GM12873 (cell line): ENCODE data around the gene RPL7A.

Source experiments
- TF ChIP-seq, protein P1 (sequence below): IDR thresholded peaks from 2 replicates; pipeline ENCODE4 v1.5.1; 2012; ENCODE audit warnings: low read depth, mild to moderate bottlenecking, moderate library complexity, low read length, control low read depth; ENCODE audit not compliant: insufficient read depth; ENCODE audit errors: missing control alignments

RPL7A gene

GRCh38 chr9:133347985-133348717 is at the start of gene RPL7A, which contains the start of gene MED22:
TSS of gene RPL7A (plus strand) at chr9:133348218. CDS start at chr9:133348244, 26 bp downstream.
TSS of gene MED22 (minus strand) at chr9:133348131. CDS start at chr9:133346662, 1,469 bp downstream.
- TF ChIP-seq, protein P1, sequence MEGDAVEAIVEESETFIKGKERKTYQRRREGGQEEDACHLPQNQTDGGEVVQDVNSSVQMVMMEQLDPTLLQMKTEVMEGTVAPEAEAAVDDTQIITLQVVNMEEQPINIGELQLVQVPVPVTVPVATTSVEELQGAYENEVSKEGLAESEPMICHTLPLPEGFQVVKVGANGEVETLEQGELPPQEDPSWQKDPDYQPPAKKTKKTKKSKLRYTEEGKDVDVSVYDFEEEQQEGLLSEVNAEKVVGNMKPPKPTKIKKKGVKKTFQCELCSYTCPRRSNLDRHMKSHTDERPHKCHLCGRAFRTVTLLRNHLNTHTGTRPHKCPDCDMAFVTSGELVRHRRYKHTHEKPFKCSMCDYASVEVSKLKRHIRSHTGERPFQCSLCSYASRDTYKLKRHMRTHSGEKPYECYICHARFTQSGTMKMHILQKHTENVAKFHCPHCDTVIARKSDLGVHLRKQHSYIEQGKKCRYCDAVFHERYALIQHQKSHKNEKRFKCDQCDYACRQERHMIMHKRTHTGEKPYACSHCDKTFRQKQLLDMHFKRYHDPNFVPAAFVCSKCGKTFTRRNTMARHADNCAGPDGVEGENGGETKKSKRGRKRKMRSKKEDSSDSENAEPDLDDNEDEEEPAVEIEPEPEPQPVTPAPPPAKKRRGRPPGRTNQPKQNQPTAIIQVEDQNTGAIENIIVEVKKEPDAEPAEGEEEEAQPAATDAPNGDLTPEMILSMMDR, result no peak

GRCh38 chr9:133301253-133302230 is 46.5 kb upstream of the RPL7A start:
- TF ChIP-seq, protein P1, result no peak

GRCh38 chr9:133303266-133304157 is 44.5 kb upstream of the RPL7A start:
- TF ChIP-seq, protein P1, result no peak

DNA sequence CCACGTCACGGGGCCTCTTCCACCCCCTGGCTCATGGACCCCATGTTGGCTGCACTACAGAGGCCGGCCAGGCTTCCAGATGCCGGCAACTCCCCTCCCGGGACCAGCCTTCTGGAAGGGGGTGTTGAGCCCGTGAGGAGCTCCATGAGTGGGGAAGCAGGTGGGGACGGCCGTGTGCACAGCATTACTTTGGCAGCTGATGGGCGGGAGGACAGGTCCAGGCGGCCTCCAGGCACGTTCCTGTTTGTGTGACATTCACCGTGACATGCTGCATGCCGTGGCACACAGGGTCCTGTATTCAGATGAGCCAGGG is 43.9 kb upstream of the RPL7A start:
- TF ChIP-seq, protein P1, result no peak

DNA sequence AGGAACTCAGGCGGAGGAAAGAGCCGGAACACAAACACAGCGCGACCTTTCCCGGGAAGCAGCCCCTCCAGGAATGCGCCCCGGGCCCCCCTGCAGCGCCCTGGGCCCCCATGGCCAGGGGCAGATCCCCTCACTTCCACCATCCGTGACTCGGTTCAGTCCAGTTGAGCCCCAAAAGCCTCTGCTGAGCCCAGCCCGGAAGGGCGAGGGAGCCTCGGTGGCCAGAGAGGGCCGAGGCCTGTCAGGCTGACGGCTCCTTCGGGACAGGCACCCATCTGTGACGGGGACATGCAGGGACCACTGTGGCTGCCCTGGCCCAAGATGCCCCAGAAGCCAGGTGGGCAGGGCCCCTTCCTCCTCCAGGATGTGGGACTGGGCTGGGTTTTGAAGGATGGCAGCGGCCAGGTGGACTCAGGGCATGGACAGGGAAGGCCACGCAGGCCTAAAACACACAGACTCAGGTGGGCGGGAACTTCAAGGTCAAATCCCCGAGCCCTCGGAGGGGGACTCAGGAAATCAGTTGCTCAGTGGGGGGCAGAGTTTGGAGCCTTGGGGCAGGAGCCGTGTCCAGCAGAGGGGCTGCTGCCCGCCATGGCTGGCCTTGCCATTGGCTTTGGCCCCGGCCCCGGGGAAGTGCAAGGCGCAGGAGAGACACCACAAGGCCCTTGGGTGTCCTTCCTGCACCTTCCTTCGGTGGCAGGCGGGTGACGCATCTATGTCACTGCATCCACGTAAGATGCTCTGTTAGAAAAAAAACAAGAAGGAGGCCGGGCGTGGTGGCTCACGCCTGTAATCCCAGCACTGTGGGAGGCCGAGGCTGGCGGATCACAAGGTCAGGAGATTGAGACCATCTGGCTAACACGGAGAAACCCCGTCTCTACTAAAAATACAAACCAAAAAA is 43.3 kb upstream of the RPL7A start:
- TF ChIP-seq, protein P1, result no peak

- TF ChIP-seq, protein P1, result no peak
Observed at GRCh38 chr9:133305731-133306130, 42.3 kb upstream of the RPL7A start.
